ENCODE measurements around the gene LYPD6B.

- TF ChIP-seq, protein P1, sequence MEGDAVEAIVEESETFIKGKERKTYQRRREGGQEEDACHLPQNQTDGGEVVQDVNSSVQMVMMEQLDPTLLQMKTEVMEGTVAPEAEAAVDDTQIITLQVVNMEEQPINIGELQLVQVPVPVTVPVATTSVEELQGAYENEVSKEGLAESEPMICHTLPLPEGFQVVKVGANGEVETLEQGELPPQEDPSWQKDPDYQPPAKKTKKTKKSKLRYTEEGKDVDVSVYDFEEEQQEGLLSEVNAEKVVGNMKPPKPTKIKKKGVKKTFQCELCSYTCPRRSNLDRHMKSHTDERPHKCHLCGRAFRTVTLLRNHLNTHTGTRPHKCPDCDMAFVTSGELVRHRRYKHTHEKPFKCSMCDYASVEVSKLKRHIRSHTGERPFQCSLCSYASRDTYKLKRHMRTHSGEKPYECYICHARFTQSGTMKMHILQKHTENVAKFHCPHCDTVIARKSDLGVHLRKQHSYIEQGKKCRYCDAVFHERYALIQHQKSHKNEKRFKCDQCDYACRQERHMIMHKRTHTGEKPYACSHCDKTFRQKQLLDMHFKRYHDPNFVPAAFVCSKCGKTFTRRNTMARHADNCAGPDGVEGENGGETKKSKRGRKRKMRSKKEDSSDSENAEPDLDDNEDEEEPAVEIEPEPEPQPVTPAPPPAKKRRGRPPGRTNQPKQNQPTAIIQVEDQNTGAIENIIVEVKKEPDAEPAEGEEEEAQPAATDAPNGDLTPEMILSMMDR (IDR thresholded peaks at IDR 0.05; ENCODE audit: poor library complexity) = no peak
- TF ChIP-seq EZH2phosphoT487 (IDR thresholded peaks at IDR 0.05; ENCODE audit: low read depth, severe bottlenecking, unreplicated experiment) = no peak
Observed at GRCh38 chr2:149064365-149064841, 25.9 kb downstream of the LYPD6B start.

Measured in hepatocyte (in vitro differentiated cells).